SKM-1 treated with dmso at 0.1 percent for 144 hours (cell line): ENCODE results near the gene PFN3.
"Not testable (repeated sequence)": the region's sequence is repeated elsewhere in the genome, so short reads cannot be mapped to it uniquely, and the experiment has no call there.

Experiments used
- DNase-seq: peaks from one replicate; lab custom pipeline; 2025; ENCODE audit not compliant: unreplicated experiment; lab: John Stamatoyannopoulos, UW

Gene PFN3

DNA sequence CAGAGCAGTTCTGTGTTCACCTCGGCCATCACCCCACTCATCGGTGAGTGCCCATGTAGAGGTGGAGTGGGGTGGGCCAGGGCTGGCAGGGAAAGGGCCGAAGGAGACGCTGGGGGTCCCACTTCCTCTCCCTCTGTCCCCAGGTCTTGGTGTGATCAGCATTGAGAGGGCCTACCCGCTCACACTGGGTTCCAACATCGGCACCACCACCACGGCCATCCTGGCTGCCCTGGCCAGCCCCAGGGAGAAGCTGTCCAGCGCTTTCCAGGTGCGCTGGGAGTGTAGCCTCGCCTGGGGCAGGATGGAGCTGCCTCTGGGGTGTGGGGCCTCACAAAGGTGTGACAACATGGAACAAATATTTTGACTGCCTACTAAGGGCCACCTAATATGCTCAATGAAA, 3.7 kb downstream of the PFN3 start:
- no peak for DNase-seq

DNA sequence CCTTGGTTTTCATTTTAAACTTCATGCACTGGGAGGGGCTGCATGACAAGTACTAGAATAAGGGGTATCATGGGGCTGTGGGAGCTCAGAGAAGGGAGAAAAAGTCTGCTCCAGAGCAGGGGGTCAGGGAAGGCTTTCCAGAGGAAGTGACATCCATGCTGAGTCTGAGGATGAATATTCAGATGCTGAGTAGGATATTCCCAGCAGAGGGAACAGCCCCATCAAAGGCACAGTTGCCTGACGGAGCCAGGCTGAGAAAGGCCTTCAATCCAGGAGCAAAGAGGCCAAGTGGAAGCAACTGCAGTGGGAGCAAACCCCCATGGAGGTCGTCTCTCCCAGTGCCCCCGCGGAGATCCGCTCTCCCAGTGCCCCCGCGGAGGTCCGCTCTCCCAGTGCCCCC, 4.4 kb downstream of the PFN3 start:
- DNase-seq = no peak

DNA sequence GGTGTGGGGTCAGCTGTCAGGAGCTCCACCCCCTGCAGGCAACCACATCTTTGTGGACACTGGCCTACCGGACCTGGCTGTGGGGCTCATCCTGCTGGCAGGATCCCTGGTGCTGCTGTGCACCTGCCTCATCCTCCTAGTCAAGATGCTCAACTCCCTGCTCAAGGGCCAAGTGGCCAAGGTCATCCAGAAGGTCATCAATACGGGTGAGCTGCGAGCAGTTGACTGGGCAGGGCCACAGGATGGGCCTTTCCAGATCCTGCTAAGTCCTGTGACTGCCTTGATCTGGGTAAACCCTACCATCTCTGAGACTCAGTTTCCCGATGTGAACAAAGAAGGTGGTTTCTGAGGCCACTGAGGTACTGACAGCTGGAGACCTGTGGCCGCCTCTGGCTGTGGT, 6.5 kb downstream of the PFN3 start:
- no peak for DNase-seq

DNA sequence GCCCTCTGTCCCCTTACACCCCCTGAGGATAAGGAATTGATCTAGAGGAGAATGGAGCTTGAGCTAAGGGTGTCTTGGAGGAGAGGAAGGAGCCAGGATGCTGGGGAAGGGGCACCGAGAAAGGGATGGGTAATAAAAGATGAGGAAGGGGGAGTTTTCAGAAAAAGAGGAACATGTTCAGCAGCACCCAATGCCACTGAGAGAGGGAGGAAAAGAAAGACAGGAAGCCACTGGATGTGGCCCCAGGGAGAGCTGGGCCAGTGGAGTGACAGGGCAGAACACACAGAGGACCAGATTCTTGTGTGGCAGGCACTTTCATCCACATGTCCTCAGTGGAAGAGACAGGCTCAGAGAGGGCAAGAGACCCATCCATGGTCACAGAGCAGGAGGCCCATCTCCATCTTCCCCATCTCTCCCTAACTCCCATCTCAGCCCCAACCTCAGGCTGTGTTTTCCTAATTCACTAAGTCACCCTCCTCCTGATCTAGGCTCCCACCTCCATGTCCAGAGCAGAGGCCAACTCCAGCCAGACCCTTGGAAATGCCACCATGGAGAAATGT, 7.2 kb downstream of the PFN3 start:
- peak; percentile 52 for DNase-seq

DNA sequence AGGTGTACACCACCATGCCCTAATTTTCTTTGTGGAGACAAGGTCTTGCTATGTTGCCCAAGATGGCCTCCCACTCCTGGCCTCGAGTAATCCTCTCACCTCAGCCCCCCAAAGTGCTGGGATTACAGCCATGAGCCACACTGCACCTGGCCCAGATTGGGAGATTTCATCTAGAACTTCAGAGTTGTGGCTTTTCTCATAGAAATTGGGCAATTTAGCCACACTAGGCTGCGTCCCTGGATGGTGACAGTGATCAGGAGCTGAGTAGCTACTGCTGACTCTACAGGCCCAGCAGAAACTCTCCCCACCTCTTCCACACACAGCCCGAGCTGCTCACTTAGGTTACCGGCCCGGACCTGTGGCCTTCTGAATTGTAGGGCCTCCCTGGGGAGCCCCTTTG, 7.7 kb downstream of the PFN3 start:
- peak; percentile 36 for DNase-seq

DNA sequence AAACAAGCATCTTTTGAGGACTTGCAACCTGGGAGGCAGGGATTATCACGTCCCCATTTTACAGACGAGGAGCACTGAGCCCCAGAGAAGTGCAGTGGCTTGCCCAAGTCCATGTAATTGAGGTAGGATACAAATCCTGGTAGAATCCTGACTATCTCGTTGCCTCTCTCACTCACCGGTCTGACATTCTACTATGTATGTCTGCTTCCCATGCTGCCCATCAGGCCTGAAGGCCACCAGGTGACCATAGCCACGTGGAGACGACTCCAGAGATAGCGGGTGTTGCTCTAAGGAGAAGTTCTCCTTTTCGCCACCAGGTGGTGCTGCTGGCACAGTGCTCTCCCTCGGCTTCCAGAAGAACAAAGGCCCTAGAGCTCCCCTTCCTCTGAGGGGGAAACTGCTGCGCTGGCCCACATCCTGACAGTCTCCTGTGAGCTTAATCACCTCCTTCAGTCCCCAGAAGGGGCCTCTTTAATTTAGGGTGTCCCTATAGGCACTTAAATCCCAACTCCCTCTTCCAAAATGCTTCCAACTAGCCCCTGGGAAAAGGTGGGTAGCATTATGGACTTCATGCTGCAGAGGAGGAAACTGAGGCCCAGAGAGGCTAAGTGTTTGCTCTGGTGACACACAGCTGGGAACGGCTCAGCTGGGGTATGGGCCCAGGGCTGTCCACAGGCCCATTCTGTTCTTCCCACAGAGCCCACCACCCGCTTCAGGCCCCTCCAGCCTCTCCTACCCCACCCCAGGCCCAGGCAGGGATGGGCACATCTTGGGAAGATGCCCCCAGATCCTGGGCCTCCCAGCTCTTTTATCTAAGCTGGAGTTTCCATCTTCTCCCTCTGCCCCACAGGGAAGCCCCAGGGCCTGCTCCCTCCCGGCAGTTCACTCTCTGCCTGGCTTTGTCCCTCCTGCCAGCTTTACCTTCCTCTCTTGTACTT, 9.8 kb downstream of the PFN3 start:
- peak; percentile 67 for DNase-seq

DNA sequence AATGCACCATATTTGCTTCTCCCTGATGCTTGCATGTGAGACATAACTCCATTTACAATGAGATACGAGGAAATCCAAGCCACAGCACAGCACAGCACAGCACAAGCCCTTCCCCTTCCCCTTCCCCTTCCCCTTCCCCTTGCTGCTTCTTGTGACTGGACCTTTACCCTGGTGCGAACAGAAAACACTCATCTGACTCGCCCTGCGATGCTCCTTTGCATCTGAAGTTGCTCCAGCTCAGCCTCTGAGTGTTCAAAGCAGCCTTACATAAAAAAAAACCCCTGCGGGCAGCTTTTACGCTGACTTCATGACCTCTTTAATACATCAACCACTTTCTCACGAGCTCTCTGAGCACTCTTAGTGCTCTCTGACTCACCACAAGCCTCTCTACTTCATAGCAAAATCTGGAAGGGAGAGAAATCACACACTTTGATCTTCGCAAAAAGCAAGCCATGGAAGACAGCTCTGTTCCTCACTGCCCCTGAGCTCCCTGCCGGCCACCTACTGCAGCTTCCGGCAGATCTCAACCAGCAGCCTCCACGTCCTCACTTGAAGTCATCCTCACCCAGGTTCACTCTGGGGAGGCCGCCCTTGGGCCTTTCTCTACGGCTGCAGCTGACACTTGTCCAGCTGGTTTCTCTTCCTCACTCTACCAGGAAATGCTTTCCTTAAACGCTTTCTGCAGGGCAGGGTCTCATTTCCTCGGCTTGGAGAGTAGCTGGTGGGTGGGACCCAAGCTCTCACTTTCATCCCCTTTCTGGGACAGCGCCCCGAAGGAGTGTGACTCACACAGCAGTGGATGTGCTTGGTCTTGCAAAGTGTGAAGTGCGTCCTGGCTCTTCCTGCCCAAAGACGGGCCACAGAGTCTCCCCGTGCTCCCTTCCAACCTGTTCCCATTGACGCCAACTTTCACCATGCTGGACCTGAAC, 11.0 kb downstream of the PFN3 start:
- peak; percentile 24 for DNase-seq

DNA sequence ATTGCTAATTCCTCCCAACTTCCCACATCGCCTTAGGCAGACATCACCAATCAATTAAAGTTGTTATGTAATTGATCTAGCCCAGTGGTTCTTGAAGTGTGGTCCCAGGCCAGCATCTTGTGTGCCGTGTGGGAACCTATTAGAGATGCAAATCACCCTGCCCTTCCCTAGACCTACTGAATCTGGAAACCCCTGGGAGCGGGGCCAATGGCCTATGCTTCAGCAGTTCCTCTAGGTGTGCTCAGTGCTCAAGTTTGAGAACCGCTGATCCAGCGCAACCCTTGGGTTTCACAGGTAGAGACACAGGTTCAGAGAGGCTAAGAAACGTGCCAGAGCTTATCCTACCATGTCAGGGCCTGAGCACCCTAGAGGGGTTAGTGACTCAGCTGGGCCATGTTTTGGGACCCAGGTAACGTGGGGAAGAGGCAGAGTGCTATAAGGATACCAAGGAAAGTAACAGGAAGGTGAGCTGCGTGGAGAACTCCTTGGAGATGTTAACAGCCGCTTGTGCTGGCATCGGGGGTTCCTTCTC, 11.9 kb downstream of the PFN3 start:
- no peak for DNase-seq

DNA sequence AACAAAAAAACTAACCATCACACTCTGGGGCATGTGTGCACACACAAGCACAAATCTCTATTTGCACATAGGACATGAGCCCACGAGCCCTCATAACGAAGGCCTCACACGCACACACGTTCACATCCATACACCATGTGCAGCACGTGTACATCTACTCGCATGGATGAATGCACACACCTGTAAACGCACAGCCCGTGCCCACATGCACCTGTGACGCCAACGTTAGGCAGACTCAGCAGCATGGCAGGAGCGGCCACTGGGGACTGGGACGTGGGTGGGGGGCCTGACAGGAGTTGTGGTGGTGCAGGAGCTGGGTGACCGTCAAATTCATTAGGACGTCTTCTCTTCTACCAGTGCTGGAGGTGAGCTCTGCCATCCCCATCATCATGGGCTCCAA, 13.1 kb downstream of the PFN3 start:
- DNase-seq = no peak

DNA sequence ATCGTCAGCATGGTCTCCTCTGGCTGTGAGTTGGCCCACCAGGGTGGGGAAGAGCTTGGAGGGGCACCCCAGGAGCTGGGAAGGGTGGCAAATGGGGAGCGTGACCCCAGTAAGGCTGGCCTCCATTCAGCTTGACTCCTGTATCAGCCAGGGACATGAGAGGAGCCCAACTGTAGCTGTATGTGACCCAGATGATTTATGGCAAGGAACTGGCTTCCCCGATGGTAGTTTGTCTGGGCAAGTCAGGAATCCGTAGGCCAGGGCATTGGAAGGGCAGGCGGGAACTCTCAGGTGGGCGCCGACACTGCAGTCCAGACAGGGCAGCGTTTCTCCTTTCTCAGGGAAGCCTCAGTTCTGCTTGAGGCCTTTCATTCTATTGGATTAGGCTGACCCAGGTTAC, 13.9 kb downstream of the PFN3 start:
- no peak for DNase-seq

DNA sequence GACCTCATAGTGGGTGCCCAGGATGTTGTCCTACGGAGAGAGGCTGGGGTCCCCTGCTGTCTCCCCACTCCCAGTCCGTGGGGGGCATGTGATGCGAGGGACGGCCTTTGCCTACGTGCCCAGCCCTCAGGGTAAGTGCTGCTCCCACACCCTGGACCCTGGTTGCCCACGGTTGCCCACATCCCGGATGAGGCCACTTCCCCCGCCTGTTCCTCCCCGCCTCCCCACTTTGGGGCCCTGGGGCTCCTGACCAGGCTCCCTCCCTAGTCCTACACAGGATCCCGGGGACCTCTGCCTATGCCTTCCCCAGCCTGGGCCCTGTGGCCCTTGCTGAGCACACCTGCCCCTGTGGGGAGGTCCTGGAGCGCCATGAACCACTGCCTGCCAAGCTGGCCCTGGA, 14.7 kb downstream of the PFN3 start:
- DNase-seq = no peak

DNA sequence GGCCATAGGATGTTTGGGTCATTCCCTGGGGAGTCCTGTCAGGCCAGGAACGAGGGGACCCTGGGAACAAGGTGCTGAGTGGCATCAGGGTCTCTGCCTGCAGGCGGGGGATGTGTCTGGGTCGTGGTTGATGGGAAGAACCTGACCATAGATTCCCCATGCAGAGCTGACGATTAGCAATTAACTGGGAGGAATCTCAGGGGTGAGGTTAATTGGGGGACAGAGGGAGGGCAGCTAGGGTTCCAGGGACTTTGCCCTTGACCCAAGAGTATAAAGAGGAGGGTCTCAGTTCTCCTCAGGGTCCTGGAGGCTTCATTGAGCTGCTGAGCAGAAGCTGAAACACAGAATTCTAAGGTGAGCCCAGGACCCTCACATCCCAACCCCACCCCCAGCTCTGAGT, 16.3 kb downstream of the PFN3 start, which contains the start of gene SLC34A1:
SLC34A1 (plus strand) TSS at position 301 of the 400 bp plus-strand sequence. CDS start 1,308 bp downstream, outside the sequence.
- no peak for DNase-seq

DNA sequence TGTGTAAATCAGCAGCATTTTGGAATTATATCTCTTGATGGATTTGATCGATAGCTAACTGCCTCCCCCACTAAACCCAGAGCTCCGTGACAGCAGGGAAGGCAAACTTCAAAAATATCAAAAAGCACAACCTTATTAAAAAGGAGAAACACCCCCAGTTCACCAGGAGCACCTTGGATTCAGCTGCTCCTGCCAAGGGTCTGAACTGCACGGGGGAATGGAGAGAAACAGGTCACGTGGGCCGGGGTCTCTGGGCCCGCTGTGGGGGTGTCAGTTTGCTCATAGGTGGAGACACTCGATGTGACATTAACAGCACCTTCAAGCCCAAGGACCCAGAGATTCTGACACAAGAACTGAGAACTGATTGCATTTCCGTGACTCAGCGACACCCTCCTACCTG, 17.3 kb downstream of the PFN3 start:
- no peak for DNase-seq

DNA sequence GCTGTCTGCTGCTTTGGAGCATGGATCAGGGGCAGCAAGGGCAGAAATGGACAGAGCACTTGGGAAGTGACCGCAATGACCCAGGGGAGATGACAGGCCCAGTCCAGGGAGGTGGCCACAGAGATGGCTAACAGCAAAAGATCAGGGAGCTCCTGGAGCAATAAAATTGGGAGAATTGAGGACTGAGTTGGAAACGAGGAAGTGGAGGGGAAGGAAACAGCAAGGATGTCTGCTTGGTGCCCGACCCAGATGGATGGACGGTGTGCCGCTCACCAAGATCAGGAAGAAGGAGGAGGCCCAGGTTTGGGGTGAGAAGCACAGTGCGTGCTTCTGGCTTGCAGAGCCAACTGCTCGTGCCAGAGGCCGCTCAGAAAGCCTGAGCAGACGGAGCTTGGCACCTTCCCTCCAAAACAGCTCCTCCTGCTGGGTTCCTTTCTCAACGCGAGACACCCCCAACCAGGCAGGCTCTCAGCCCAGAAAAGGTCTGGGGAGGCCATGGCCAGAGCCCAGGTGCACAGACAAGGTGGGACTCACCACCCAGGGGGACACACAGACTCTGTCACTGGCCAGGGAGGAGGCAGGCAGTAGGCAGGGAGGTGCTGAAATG, 17.9 kb downstream of the PFN3 start:
- no peak for DNase-seq

DNA sequence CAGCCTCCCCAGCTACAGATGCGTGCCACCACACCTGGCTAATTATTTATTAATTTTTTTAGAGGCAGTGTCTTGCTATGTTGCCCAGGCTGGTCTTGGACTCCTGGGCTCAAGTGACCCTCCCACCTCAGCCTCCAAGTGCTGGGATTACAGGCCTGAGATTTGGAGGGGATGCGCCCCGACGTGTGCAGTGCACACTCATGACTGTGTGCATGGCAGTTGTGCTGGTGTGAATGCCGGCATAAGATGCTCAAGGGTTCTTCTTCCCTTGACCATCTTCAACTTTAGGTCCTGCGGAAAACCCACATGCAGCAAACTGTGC, 19.7 kb downstream of the PFN3 start:
- DNase-seq = no peak

DNA sequence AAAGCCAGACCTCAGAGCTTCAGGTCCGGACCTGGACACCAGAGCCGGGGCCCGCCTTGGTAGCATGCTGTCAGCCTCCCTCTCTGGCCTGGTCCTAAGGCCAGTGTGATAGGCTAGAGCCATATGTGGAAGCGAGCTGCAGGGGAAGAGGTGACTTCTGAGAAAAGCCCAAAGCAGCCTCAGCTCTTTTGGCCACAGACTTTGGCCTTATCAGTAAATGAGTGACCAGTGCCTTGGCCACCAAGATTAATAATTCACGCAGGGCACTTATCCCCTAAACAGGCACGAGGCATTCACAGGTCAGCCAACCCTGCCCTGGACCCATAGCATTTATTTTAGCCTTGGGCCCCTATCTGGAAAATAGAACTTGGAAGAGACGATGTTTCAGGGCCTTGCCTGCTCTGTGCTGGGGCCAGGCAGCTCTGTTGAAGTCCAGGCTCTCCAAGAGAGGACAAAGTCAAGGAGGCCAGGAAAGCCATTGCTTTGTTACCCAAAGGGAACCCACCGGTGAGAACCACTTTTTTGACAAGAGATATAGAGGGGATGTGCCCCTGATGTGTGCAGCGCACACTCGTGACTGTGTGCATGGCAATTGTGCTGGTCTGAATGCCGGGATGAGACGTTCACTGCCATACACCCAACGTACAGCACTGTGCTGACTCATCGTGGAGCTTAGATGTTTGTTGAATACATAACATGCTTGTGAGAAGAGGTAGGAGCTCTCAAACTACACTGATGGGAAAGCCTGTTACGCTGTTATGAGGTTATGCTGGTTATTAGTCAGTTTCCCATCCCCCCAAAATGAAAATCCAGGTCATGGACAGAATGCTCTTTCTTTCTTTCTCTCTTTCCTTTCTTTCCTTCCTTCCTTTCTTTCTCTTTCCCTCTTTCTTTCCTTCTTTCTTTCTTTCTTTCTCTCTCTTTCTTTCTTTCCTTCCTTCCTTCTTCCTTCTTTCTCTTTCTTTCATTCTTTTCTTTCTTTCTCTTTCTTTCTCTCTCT, 21.3 kb downstream of the PFN3 start:
- DNase-seq = no peak

DNA sequence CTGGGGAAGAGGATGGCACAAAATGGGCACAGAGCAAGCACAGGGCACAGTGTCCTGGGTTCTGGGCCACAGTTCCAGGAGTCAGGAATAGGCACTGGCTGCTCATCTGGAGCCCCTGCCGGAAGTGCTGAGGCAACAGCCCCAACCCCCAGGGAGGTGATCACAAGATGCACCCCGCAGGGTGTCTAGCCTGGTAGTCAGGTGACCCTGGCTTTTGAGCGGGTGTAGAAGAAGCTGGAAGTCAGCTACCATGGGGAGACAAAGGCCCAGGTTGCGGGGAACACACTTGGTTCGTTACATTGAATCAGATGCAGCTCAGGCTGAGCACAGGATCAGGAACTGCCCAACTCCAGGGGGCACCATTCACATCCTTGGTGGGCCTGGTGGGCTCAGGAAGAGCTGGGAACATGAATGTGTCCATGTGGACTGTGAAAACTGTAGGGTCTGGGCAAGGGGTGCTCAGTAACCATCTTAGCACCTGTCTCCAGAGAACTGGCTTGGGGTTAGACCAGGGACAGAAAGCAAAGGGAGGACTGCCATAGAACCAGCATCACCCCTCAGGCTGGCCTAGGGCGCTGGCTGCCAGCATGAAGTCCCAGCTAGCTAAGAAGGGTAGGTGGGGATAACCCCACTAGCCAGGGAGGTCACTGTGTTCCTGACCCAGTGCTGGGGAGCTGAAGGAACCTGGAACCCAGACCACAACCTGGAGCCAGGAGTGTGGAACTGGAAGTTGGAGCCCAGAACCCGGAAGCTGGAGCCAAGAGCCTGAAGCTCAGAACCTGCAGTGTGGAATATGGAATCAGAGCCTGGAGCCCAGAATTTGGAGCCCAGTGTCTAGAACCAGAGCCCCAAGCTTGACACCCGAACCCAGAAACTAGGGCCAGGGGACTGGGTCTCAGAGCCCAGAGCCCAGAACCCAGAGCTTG, 22.3 kb downstream of the PFN3 start:
- DNase-seq = no peak

DNA sequence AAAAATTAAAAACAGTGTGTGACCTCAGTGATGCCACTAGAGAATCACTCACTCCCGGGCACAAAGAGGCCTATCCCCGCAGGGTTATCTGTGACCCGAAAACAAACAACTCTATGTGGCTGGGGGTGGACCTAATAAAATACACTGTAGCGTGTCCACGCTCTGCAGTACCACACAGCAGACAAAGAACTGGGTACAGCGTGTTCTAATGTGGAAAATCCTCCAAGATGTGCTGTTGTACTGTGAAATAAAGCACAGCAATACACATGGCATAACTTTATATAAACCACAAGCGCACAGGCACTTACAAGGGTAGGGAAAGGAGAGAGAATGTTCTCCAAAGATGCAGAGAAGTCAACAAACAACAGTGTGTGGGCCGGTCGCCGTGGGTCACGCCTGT, 24.4 kb downstream of the PFN3 start:
- no peak for DNase-seq

DNA sequence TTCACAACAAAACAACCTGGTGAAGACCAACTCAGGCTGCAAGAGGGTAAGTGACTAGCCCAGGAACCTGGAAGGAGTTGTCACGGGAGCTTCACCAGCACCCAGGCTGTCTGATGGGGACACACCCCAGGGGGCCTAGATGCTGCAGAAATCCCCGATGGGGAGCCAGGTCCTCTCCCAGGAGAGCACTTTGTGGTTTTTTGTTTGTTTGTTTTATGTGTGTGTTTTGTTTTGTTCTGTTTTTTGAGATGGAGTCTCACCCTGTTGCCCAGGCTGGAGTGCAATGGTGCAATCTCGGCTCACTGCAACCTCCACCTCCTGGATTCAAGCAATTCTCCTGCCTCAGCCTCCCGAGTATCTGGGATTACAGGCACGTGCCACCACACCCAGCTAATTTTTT, 24.9 kb downstream of the PFN3 start:
- DNase-seq = not testable (repeated sequence)
